Keratinocyte (primary cell): Measurements from ENCODE around the gene SYF2. TPM values are rescaled to one million over a fixed set of nuclear protein-coding genes. Genes with fewer than 3 reads are reported as not detected.

ENCODE experiments used
- DNase-seq: peaks from one replicate; pipeline ENCODE4 v3.0.0-alpha.2; 2011; ENCODE audit warnings: low read depth, missing footprints, low spot score
- FAIRE-seq: peaks from 2 replicates; lab custom pipeline; 2011; peaks lifted over from hg19 to GRCh38; lab: Jason Lieb, UNC
- H2AFZ ChIP-seq: 2 replicates; pipeline ENCODE4 v1.6.0; 2012; ENCODE audit warnings: low read length, control low read depth, inconsistent platforms; ENCODE audit not compliant: control insufficient read depth
- H3K27ac ChIP-seq: 2 replicates; pipeline ENCODE4 v1.5.1; 2011; ENCODE audit warnings: low read length; ENCODE audit not compliant: control insufficient read depth, insufficient read depth
- H3K27me3 ChIP-seq: 3 replicates; pipeline ENCODE4 v1.6.0; 2011; ENCODE audit warnings: low read length; ENCODE audit not compliant: control insufficient read depth, insufficient read depth; ENCODE audit errors: extremely low read depth
- H3K36me3 ChIP-seq, 2 experiments: 2 replicates in 1 of 2; 3 replicates in 1 of 2; pipeline ENCODE4 v1.5.1; 2011; ENCODE audit warnings: low read length in 2 of 2, mild to moderate bottlenecking in 1 of 2; ENCODE audit not compliant: control insufficient read depth in 2 of 2, insufficient read depth in 2 of 2; ENCODE audit errors: extremely low read depth in 1 of 2
- H3K4me1 ChIP-seq: 3 replicates; pipeline ENCODE4 v1.5.1; 2011; ENCODE audit warnings: low read length; ENCODE audit not compliant: control insufficient read depth, insufficient read depth; ENCODE audit errors: extremely low read depth
- H3K4me2 ChIP-seq: 3 replicates; pipeline ENCODE4 v1.6.0; 2011; ENCODE audit warnings: low read depth, low read length; ENCODE audit not compliant: control insufficient read depth, insufficient read depth; ENCODE audit errors: extremely low read depth
- H3K4me3 ChIP-seq, 3 experiments: fragments of 200-600 bp in 1 of 3; sonication (generic) in 1 of 3; 2 replicates in 2 of 3; 3 replicates in 1 of 3; pipeline ENCODE4 v1.5.1; 2011 to 2016; ENCODE audit warnings: low read length in 3 of 3, mild to moderate bottlenecking in 3 of 3, control low read depth in 2 of 3, inconsistent platforms in 1 of 3, low read depth in 1 of 3, mixed read lengths in 1 of 3, mixed run types in 1 of 3, moderate library complexity in 1 of 3; ENCODE audit not compliant: control insufficient read depth in 2 of 3, insufficient read depth in 2 of 3; ENCODE audit errors: extremely low read depth in 1 of 3
- H3K79me2 ChIP-seq: 2 replicates; pipeline ENCODE4 v1.6.0; 2012; ENCODE audit warnings: low read length; ENCODE audit not compliant: control insufficient read depth, insufficient read depth
- H3K9ac ChIP-seq: 3 replicates; pipeline ENCODE4 v1.6.0; 2011; ENCODE audit warnings: low read length; ENCODE audit not compliant: control insufficient read depth, insufficient read depth; ENCODE audit errors: extremely low read depth
- H3K9me1 ChIP-seq: 3 replicates; pipeline ENCODE4 v1.6.0; 2011; ENCODE audit warnings: low read length; ENCODE audit not compliant: control insufficient read depth, insufficient read depth; ENCODE audit errors: extremely low read depth
- H3K9me3 ChIP-seq: 2 replicates; pipeline ENCODE4 v1.5.1; 2012; ENCODE audit warnings: low read depth, low read length; ENCODE audit not compliant: control insufficient read depth
- H4K20me1 ChIP-seq: 3 replicates; pipeline ENCODE4 v1.6.0; 2011; ENCODE audit warnings: low read length; ENCODE audit not compliant: control insufficient read depth, insufficient read depth; ENCODE audit errors: extremely low read depth
- EZH2 ChIP-seq: IDR thresholded peaks from one replicate; pipeline ENCODE4 v1.6.1; 2012; ENCODE audit warnings: inconsistent platforms, mild to moderate bottlenecking, low read length, moderate library complexity
- dilution Hi-C: fragments of 300-500 bp; cut with MboI; formaldehyde crosslinking; loops from one replicate; pipeline ENCODE4 v1.7.0; 2020; ENCODE audit warnings: low sequenced_read_pairs; ENCODE audit not compliant: extremely low pct_ligation_motif_present
- polyA plus RNA-seq, 5 experiments: library from polyadenylated mRNA; depleted of rRNA in 3 of 5; stranded (reverse) in 3 of 5; stranded (forward) in 1 of 5; unstranded in 1 of 5; fragments of >200 nt; gene quantifications; 1 replicate in 1 of 5; 2 replicates in 3 of 5; 3 replicates in 1 of 5; pipeline versions ENCODE4 v1.2.1 to v1.2.3, GENCODE V29; 2011 to 2012; ENCODE audit warnings: missing spikeins in 2 of 5, low read depth in 1 of 5, low replicate concordance in 1 of 5
- TF ChIP-seq, protein P1 (sequence below), 3 experiments: IDR thresholded peaks in 1 of 3; conservative IDR thresholded peaks in 1 of 3; optimal IDR thresholded peaks in 1 of 3; 2 replicates in 2 of 3; 3 replicates in 1 of 3; pipeline versions ENCODE3 to v1.5.1; 2011; ENCODE audit warnings: low read length in 3 of 3, mild to moderate bottlenecking in 3 of 3, moderate library complexity in 2 of 3, control low read depth in 1 of 3, inconsistent platforms in 1 of 3; ENCODE audit not compliant: insufficient read depth in 2 of 3; ENCODE audit errors: extremely low read depth in 1 of 3

The SYF2 gene
- polyA plus RNA-seq, 1 donor (not counting 4 experiments of a cell fraction or from before 2014, with no cell fraction given), result 31.8 TPM

DNA sequence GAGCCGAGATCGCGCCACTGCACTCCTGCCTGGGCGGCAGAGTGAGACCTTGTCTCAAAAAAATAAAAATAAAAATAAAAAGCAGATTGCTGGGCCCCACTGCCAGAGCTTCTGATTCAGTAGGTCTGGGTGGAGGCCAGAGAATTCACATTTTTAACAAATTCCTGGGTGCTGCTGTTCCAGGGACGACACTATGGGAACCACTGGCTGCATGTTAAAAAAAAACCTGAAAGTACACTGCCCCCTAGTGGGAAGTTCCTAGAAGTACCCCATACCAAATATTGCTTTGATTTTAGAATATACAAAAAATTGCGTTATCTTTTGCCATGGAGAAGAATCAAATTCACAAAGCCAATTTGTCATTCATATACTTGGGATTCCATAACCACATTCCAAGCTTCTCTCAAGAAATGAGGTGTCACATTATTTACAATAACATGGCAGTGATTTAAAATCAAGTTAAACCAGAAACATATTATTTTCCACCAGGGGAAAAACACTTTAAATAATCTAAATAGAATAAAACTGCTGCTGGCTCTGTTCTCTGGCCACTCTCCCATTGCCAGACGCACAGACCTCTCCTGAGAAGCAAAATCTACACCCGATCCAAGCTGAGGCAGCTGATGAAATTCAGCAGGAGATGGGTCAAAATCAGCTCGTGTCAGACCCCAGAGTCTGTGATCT is 27.4 kb downstream of the SYF2 start:
- H3K36me3 ChIP-seq, result no peaks in the 10 kb centered on the region
- H2AFZ ChIP-seq, result no peak overlapping the region
- FAIRE-seq (no peak), DNase-seq (no peak)
- TF ChIP-seq EZH2, result no peak
- TF ChIP-seq, protein P1, sequence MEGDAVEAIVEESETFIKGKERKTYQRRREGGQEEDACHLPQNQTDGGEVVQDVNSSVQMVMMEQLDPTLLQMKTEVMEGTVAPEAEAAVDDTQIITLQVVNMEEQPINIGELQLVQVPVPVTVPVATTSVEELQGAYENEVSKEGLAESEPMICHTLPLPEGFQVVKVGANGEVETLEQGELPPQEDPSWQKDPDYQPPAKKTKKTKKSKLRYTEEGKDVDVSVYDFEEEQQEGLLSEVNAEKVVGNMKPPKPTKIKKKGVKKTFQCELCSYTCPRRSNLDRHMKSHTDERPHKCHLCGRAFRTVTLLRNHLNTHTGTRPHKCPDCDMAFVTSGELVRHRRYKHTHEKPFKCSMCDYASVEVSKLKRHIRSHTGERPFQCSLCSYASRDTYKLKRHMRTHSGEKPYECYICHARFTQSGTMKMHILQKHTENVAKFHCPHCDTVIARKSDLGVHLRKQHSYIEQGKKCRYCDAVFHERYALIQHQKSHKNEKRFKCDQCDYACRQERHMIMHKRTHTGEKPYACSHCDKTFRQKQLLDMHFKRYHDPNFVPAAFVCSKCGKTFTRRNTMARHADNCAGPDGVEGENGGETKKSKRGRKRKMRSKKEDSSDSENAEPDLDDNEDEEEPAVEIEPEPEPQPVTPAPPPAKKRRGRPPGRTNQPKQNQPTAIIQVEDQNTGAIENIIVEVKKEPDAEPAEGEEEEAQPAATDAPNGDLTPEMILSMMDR (optimal IDR thresholded peaks at IDR 0.05 in 1 of 3, IDR thresholded peaks at IDR 0.05 in 1 of 3, conservative IDR thresholded peaks at IDR 0.05 in 1 of 3; ENCODE audit: extremely low read depth in 1 of 3, insufficient read depth in 2 of 3, low read length in 3 of 3), result peak; percentile 47 to 66 (median 53)
- no peaks in the 10 kb centered on the region for H3K4me1 ChIP-seq
- H3K27ac ChIP-seq, result no peak overlapping the region
- no peak overlapping the region for H3K4me3 ChIP-seq
- dilution Hi-C loops, result loop anchor here (25.0 kb wide), 1 partner anchor 268 kb away; the partner anchor contains the start of gene RUNX3
- no peaks in the 10 kb centered on the region for H4K20me1 ChIP-seq
- H3K4me2 ChIP-seq, result no peak overlapping the region
- H3K9ac ChIP-seq, result no peak overlapping the region
- no peaks in the 10 kb centered on the region for H3K79me2 ChIP-seq
- H3K9me1 ChIP-seq, result no peaks in the 10 kb centered on the region
- H3K27me3 ChIP-seq, result no peaks in the 10 kb centered on the region
- no peaks in the 10 kb centered on the region for H3K9me3 ChIP-seq

DNA sequence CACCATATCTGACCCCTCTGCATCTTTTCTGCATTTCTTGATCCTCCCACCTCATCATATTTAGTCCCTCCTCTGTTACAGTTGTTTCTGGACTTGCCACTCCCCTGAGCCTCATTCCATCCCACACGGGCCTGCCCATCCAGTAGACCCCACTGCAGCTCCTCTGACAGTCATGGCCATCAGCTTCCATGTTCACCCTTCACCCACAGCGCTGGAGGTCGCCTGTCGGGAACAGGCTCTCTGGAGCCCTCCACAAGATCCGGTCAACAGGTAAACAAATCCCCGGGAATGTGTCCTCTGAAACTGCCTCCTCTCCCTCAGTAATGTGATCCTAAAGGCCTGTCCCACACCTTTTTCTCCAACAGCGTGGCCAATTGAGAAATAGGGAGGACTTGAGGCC is 31.3 kb downstream of the SYF2 start:
- no peak overlapping the region for H2AFZ ChIP-seq
- FAIRE-seq (no peak), DNase-seq (no peak)
- no peaks in the 10 kb centered on the region for H3K9me1 ChIP-seq
- TF ChIP-seq, protein P1 (optimal IDR thresholded peaks at IDR 0.05 in 1 of 3, IDR thresholded peaks at IDR 0.05 in 1 of 3, conservative IDR thresholded peaks at IDR 0.05 in 1 of 3; ENCODE audit: extremely low read depth in 1 of 3, insufficient read depth in 2 of 3, low read length in 3 of 3), result no peak
- no peak for TF ChIP-seq EZH2
- H3K79me2 ChIP-seq, result no peaks in the 10 kb centered on the region
- H3K36me3 ChIP-seq, result no peaks in the 10 kb centered on the region
- no peak overlapping the region for H3K4me2 ChIP-seq
- peaks cover 13% of the 10 kb centered on the region for H3K4me1 ChIP-seq
- no peak overlapping the region for H3K9ac ChIP-seq
- H3K4me3 ChIP-seq, result no peak overlapping the region
- dilution Hi-C loops, result loop anchor here (25.0 kb wide), 1 partner anchor 264 kb away; the partner anchor contains the start of gene RUNX3
- H3K9me3 ChIP-seq, result no peaks in the 10 kb centered on the region
- no peaks in the 10 kb centered on the region for H3K27me3 ChIP-seq
- no peaks in the 10 kb centered on the region for H4K20me1 ChIP-seq
- no peak overlapping the region for H3K27ac ChIP-seq
